HG02938 (cell line): ENCODE results near the gene AMPH.

Experiments
- ATAC-seq: cut with Tn5 transposase; IDR thresholded peaks from one replicate; pipeline ENCODE4 v1.9.1; 2021; ENCODE audit warnings: mild to moderate bottlenecking, moderate library complexity; ENCODE audit not compliant: unreplicated experiment

Gene AMPH

DNA sequence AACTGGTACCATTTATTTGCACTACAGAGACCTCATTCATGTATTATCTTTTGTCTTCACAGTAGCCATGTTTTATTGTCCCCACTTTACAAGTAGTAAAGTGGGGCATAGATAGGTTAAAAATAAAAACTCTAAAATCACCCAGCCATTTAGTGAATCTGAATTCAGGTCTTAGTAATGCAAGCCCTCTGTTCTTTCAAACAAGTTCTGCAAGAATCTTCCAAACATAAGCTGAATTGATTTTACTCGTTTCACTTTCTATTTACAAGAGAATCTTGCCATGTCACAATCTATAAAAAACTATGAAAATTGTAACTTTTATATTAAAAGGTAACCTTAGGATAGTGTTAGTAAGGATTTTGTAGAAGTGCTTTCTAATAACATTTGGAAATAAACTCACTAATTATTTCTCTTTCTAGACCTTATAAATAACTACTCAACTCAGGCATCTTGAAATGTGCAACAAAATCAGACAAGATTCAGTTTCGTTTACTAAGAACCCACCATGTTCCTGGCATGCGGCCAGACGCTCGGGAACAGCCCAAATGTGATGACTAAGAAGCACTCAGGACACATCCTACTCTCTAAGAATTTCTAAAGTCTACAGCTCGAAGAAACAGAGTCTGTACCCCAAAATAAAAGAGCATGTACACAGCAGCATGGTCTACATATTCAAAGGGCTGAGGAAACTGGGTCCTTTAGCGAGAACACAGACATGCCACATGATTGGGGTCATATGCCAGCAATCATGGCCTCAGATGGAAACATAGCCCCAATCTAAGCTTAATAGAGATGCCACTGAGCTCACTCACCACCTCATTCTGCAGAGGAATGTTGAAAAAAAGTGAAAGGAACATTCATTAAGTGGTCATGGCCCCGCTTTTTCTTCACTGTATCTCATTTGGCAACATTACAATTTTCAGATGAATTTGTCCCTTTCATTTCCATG, 167.6 kb downstream of the AMPH start:
- peak; percentile 90 for ATAC-seq

DNA sequence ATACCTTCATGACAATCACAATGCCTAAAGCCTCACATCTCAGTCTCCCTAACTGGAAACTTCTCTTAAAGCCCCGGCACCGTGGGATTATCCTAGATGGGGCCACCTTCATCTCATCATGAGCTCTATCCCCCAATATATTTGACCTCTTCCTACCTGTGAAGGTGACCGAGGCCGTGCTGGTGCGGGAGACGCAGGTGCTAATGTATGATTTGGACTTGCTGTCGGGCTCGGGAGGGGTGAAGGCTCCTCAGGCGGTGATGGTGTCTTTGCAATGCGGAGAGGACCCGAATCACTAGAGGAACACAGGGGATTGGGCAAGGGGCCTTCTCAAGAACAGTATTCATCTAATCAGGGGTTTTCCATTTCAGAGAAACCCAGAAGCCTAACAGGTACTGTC, 168.4 kb downstream of the AMPH start:
- no peak for ATAC-seq

DNA sequence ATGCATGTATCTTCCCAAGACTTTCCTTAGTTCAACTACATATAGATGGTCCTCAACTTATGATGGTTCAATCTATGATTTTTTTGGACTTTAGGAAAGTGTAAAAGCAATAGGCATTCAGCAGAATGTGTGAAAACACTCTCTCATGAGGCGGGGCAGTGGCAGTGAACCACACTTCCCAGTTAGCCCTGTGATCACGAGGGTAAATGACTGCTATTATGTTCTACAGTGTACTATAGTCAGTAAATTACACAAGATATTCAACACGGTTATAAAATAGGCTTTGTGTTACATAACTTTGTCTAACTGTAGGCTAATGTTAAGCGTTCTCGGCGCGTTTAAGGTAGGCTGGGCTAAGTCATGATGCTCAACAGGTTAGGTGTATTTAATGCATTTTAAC, 169.3 kb downstream of the AMPH start:
- no peak for ATAC-seq

DNA sequence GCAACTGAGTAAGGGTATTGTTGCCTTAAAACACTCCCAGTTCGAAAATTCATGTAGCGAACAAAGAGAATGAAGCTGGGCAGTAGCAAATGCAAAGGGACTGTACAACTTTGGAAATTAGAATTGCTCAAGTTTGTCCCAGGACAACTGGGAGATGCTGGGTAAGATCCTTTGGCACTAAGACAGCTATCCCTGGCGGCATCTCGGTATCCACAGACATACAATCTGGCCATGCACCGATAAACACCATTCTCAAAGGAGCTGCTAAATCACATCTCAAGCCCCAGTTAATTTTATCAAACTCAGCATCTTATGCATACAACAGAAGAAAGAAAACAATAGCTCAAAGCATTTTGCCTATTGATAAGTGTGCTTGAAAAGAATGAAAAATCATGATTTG, 177.3 kb downstream of the AMPH start:
- no peak for ATAC-seq

DNA sequence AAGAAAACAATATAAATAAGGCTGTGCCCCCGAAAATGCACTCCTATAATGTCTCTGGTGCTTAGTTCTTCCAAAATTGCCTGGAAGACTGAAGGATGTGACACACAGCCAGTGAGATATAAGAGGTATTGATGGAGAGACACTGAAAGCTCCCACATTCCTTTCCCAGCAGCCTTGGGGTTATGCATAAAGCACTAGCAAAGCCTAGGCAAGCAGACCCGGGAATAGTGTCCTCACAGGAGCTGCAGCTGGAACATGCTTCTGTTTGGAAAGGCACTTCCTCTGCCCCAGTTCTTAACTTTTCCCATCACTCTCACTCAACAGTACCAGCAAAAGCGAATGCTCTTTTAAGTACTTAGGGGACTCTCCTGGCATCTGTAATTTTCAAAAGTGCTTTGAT, 178.0 kb downstream of the AMPH start:
- ATAC-seq: no peak

DNA sequence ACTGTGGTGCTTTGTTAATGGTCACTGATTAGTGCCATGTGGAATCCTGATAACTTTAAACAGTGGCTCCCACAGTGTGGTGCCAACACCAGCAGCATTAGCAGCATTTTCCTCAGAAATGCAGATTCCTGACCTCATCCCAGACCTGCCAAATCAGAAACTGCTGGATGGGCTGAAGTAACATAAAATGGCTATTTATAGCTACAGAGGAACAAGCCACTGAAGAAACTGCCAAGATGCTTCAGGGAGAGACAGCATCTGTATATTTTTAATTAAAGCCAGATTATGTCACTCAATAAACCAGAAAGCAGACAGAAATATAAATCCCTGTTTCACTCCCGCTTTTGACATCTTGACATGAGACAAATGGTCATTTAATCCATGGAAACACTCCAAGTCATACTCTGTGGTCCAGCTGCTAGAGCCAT, 178.5 kb downstream of the AMPH start:
- ATAC-seq: no peak

DNA sequence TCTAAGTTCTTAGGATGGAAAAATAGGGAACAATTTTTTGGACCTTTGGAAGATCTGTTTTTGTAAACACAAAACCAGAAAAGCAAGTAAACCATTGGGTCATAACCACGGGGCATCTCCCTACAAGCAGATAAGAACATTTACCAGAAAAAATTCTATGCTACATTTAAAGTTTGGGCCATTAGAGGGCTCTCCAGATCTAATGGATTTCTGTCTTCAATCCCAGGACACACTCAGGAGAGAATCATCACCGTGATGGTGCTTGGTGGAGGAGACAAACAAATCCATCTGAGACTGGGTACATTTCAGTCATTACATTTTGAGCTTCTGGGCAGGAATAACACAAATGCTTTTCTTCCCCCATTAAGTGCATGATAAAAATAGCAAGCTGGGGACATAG, 179.3 kb downstream of the AMPH start:
- ATAC-seq: no peak

DNA sequence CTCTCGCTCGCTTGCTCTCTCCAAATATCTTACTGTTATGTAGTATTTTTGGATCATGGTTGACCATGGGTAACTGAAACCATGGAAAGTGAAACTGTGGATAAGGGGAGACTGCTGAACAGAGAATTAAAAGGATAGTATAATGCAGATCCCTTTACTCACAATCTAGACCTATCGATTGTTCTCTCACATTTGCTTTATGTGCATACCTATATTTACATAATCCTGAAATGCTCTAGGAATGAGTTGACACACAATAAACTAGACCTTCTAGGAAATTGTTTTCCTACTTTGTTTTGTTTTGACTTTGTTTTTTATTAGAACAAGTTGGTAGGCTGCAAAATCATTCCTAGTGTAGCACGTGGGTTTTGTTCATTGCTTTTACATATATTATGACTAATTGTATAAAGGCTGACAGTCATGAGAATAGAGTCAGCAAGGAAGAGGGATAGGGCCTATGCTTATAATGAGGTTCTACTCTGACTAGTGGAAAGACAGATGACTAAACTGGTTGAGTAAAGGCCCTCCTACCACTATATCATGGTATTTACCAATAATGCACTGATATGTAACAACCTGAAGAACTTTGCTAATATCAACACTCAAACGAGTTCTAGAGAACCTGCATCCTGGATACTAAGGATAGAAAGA, 182.5 kb downstream of the AMPH start:
- no peak for ATAC-seq

DNA sequence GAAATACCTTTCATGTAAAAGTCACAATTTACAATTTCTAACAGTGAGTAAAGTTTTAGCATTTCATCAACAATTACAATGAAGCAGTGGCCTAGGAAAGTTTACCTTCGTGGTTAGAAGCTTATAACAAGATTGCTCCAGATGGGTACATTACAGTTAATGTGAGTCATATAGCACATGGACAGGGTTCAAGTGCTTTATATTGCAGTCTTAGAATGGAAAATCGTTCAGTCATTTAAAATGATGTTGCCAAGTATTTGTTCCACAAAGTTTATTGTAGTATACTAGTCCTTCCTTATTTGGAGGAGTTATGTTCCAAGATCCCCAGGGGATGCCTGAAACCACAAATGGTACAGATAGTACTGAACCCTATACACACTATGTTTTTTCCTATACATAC, 183.1 kb downstream of the AMPH start:
- no peak for ATAC-seq

DNA sequence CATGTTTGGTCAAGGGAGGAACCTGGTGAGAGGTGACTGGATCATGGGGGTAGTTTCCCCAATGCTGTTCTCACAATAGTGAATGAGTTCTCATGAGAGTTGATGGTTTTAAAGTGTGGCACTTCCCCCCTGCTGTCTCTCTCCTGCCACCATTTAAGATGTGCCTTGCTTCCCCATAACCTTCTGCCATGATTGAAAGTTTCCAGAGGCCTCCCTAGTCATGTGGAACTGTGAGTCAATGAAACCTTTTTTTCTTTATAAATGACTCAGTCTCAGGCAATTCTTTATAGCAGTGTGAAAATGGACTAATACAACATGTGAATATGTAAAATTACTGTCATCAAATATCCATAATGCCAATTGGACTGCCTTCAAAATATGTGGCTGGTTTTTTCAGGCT, 192.2 kb downstream of the AMPH start:
- ATAC-seq: no peak

DNA sequence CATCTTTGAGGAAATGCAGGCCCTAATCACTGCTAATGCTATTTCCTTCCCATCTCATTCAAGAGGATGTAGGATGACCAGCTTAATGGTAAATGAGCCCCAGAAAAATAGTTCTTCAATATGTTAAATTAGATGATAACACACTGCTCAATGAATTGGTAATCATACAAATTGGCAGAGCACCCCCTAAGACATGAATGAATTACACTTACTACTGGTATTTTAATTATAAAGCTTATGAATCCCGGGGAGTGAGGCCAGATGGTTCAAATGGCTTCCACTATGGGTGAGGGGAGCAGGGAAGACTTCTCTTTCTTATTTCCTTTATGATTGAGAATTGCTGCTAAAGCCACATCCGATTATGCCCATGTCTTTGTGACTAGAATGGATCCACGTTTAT, 198.5 kb downstream of the AMPH start:
- ATAC-seq: no peak

DNA sequence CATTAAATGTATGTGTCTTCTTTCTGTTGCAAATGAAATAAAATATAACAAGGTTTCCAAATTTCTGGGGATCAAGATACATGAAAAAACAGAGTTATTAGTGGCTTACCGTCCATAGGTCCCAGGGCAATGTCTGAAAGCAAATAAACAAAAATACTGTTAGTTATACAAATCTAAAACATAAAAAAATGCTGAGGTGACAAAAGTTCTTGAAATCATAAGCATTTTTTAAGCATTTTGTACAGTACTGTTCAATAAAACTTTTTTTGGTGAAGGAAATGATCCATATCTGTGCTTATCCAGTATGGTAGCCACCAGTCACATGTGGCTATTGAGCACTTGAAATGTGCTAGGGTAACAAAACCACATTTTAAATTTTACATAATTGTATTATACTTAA, 199.1 kb downstream of the AMPH start:
- no peak for ATAC-seq

DNA sequence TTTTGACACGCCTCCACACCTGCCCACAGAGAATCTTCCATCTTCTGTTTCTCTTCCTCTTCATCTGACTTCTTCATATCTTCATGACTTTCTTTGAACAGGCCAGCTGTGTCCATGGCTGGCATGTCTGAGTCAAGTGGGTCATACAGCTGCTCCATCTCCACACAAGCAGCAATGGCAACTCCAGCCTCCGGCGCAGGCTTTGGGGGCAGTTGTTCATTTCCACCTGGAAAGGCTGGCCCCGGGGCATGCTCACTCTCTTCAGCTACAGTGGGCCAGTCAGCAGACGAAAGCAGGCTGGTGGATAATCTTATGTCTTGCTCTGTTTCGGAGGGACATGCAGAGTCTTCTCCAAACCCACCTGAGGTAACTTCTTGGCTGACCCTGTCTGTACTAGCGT, 202.1 kb downstream of the AMPH start:
- no peak for ATAC-seq

DNA sequence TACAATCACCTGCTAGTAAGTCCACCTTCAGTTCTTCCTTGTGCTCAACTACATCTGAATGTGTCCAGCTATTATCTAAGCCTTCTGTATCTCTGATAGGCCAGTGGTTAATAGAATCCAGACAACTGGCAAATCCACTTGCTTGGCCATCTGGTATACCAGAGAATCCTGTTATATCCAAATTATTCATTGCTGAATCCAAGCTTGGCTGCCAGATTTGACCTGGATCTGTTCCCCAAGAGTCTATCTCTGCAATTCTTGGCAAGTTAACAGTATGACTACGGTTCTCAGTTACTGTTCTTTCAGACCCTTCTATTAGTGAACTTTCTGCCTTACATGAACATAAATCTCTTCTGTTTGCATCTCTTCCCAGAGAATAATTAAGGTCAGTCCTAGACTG, 203.1 kb downstream of the AMPH start:
- no peak for ATAC-seq

DNA sequence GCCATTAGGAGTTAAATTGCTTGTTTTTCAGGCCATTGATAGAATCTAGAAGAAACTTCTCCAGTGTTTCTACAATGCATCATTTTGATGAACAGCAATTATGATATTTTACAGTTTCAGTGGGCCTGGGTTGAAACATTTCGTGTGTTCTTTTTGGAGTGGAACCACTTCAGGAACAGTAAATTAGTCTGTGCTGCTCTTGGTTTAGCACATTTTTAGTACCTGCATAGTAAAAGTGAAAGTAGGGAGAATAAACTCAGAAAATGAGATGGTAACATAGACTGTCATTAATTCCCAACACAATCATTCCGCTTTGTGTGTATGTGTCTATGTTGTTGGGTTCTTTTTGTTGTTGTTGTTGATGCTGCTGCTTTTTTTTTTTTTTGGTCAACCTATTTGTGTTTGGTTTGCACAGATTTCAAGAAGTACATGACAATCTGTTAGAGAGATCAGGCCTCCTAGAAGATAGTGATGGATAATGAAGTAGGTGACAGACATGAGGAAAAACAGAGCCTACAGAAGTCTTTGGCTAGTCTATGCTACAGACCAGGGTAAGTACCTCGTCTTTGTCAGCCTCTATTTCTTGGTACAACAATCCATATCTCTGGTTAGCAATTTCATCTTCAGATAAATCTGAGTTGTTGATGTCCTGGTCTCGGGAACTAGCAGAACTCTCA, 203.8 kb downstream of the AMPH start:
- ATAC-seq: no peak

DNA sequence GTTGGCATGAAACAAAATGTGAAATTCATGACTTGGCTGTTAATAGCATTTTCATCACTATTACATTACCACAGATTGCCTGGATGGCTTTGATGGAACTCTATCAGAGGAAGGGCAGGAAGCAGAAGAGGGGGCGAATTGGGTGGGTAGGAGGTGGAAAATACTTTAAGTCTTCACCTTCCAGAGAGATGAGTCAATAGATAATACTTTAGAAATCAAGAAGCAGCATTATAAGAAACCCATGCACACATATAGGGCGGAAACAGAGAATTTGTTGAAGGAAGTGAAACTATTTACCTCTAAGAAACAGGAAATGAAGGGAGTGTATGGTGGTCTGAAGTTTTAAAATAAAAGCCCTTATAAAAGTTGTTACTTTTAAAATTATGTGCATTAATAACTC, 205.7 kb downstream of the AMPH start:
- ATAC-seq: no peak

DNA sequence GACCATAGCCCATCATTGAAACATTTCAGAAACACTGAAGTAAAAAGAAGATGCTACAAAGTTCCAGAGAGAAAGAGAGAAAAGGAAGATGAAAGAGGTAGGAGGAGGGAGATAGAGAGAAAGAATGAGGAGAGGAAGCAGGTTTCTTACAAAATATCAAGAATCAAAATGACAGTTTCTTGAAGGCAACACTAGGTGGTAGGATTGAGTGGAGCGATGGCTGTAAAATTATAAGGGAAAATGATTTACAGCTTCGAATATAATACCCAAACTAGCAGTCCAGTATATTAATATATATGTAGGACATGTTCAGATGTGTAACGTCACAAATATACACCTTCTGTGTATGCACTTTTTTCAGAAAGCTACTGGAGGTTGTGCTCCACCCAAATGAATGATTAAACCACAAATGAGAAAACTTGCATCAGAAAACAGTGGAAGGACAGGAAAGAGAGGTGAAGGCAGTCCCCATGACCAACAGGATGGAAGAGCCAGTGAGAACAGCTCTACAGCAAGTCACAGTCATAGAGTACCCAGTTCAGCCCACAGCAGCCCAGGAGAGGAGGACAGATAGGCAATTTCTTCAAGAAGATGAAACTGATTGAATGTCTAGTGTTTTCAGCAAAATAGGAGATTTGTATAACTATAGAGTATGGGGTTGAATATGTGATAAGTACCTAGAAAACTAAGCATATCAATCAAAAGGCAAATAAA, 206.3 kb downstream of the AMPH start:
- ATAC-seq: no peak

DNA sequence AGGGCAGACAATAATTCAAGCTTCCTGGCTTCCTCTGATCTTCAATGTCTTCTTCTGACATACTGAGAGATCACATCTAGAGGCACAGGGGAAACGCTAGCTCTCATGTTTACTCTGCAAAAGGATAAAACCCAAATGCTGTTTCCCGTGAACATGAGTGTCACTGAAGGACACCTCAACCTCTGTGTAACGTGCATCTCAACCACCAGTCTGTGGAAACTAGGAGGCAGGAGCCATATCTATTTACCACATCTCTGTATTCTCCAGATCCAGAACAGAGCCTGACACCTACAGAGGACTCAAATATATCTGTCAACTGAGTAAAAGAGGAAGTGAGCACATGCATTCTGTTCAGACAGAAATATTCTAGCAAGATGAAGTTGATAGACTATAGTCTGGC, 217.4 kb downstream of the AMPH start:
- ATAC-seq: no peak

DNA sequence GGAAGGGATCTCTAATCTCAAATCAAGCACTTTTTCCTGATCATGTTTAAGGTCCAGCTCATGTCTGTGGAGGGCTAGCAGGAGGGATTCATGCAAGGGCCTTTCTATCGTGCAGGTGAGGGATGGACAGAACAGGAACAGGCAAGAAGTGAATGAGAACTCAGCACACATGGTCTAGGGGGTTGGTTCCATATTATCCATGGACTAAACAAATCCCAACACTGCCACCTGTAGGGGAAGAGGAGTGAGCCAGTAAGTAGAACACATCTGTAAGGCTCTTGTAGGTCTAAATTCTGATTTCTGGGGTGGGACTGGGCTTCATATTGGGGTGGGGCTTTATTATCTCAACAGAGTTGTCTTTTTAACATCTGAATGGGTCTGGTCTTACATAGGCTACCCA, 219.8 kb downstream of the AMPH start:
- no peak for ATAC-seq

DNA sequence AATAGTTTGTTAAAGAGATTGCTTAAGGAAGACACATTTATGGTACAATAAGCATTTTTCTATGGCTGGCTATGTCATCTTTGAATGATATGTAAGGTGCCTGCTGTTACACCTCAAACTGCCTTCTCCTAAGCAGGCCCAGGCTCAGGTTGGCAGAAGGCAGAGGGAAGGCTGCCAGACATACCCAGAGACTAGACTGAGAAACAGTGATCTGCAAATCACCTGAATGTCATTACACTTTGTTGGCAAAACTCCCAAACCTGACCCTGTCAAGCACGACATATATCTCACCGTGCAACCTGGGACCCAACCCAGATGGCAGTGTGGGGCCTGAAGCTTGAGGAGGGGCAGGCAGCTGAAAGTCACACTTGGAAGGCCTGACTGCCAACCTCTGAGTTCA, 221.1 kb downstream of the AMPH start:
- ATAC-seq: no peak

DNA sequence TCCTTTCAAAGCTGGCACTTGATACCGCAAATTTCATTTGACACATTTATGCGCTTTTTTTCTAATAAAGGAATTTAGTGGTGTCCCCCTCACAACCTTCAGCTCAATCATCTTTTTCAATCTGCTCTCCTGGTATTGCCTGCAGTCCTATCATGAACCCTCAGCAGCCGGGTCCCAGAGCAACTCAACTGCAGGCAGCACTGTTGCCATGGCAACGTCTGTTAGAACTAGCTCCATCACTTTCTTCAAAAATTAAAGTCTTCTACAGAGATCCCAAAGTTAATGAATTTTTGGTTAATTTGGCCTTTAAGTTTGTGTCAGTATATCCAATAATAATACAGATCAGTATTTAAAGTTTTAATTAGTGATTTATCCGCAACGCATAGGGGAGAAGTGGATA, 221.6 kb downstream of the AMPH start:
- ATAC-seq: no peak
